Thoracic aorta (tissue), 2 donors: ENCODE measurements around the gene FEZ2. TPM values are rescaled to one million over a fixed set of nuclear protein-coding genes. Genes with fewer than 3 reads are reported as not detected.

Experiments used
- ATAC-seq: fragments of 150-250 bp; one replicate; pipeline ENCODE4 v1.8.0; 2017; ENCODE audit warnings: low read depth; ENCODE audit not compliant: insufficient number of reproducible peaks, low FRiP score
- DNase-seq: peaks from one replicate; pipeline ENCODE4 v3.0.0-alpha.2; 2020; ENCODE audit warnings: low spot score
- H3K27ac ChIP-seq, 2 donors: fragments of 200-600 bp; sonication (generic); 1 replicate in 1 of 2; 2 replicates in 1 of 2; pipeline ENCODE4 v1.5.1; 2016; ENCODE audit warnings: mild to moderate bottlenecking in 2 of 2, moderate library complexity in 2 of 2
- H3K27me3 ChIP-seq: fragments of 200-600 bp; sonication (generic); replicated peaks from 2 replicates; pipeline ENCODE4 v1.6.0; 2016; ENCODE audit warnings: mild to moderate bottlenecking; ENCODE audit not compliant: insufficient read depth
- H3K36me3 ChIP-seq: fragments of 200-600 bp; sonication (generic); one replicate; pipeline ENCODE4 v1.5.1; 2016
- H3K4me1 ChIP-seq, 2 donors: fragments of 200-600 bp; sonication (generic); 1 replicate in 1 of 2; 2 replicates in 1 of 2; pipeline versions ENCODE4 v1.5.1 to v1.6.0; 2016; ENCODE audit warnings: low read depth in 2 of 2, mild to moderate bottlenecking in 1 of 2; ENCODE audit not compliant: control insufficient read depth in 1 of 2
- H3K4me3 ChIP-seq: fragments of 200-600 bp; sonication (generic); 2 replicates; pipeline ENCODE4 v1.5.1; 2016; ENCODE audit warnings: mild to moderate bottlenecking
- H3K9me3 ChIP-seq: fragments of 200-600 bp; sonication (generic); 2 replicates; pipeline ENCODE4 v1.5.1; 2016
- CTCF ChIP-seq: fragments of 200-600 bp; sonication (generic); IDR thresholded peaks from one replicate; pipeline ENCODE4 v1.5.1; 2019; ENCODE audit warnings: antibody characterized with exemption
- total RNA-seq, 2 donors: library from RNA; depleted of rRNA; stranded (reverse); fragments of >200 nt; gene quantifications; one replicate each; pipeline versions ENCODE4 v1.1.0 to v1.2.3, GENCODE V29; 2016

FEZ2 gene
- total RNA-seq, 2 donors from 2014 or later, result 42.0 to 51.4 TPM

GRCh38 chr2:36540986-36541754, 56.8 kb downstream of the FEZ2 start:
- Histone ChIP-seq H3K4me1 (peaks cover 0 to 22% of the 10 kb centered on the region in 2 donors), H3K27ac (peak overlapping the region; percentile 12 to 57), H3K9me3 (no peaks in the 10 kb centered on the region), H3K4me3 (no peak overlapping the region), H3K27me3 (no peaks in the 10 kb centered on the region), H3K36me3 (peaks cover 20% of the 10 kb centered on the region)
- no peak for ATAC-seq
- no peak for DNase-seq
- no peak for TF ChIP-seq CTCF

DNA sequence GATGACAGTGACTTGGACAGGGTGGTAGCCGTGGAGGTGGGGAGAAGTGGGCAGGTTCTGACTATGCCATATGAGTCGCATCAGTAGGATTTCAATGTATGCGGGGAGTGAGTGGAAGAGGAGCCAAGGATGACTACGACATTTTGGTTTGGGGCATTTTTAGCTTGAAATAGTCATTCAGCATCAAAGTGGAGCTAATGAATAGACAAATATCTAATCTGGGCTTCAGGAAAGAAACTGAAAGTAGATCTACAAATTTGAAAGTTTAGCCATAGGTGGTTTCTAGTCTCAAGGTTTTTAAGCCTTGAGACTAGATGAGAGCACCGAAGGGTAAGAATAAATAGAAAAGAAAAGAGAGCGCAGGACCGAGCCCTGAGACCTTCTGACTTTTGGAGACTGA, 58.3 kb downstream of the FEZ2 start:
- Histone ChIP-seq H3K27ac (peak overlapping the region in 1 of 2 donors; percentile 36), H3K36me3 (peaks cover 19% of the 10 kb centered on the region), H3K27me3 (no peaks in the 10 kb centered on the region), H3K9me3 (no peaks in the 10 kb centered on the region), H3K4me1 (peaks cover 0 to 22% of the 10 kb centered on the region in 2 donors), H3K4me3 (no peak overlapping the region)
- no peak for TF ChIP-seq CTCF
- DNase-seq (no peak), ATAC-seq (no peak)

DNA sequence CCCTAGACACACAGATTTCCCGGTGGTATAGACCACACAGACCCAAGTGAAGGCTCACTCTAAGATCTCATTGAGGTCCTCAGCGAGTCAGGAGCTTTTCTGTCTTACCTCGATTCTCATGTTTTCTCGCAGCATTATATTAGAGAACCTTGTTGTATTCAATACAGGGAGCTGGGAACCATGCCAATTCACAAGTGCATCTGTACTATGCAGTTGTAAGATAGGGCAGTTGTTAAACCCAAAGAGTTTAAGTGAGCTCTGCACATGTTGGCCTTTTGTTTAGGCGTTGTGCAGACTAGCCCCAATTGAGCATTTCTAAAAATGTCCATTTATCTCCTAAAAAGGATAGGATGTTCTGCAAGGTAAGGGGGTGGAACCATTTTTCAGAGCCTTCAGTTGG, 59.6 kb downstream of the FEZ2 start:
- ATAC-seq, result no peak
- Histone ChIP-seq H3K27me3 (no peaks in the 10 kb centered on the region), H3K4me1 (peaks cover 0 to 22% of the 10 kb centered on the region in 2 donors), H3K9me3 (no peaks in the 10 kb centered on the region), H3K4me3 (no peak overlapping the region), H3K36me3 (peaks cover 13% of the 10 kb centered on the region), H3K27ac (peak overlapping the region in 1 of 2 donors; percentile 50)
- no peak for TF ChIP-seq CTCF
- DNase-seq, result no peak

GRCh38 chr2:36536776-36537175, 61.2 kb downstream of the FEZ2 start:
- Histone ChIP-seq H3K27me3 (no peaks in the 10 kb centered on the region), H3K36me3 (peaks cover 14% of the 10 kb centered on the region), H3K9me3 (no peaks in the 10 kb centered on the region), H3K4me3 (no peak overlapping the region), H3K27ac (no peak overlapping the region), H3K4me1 (peaks cover 0 to 14% of the 10 kb centered on the region in 2 donors)
- ATAC-seq (no peak), DNase-seq (no peak)
- TF ChIP-seq CTCF, result no peak

GRCh38 chr2:36535099-36535498, 62.9 kb downstream of the FEZ2 start:
- Histone ChIP-seq H3K36me3 (peaks cover 14% of the 10 kb centered on the region), H3K27me3 (no peaks in the 10 kb centered on the region), H3K4me3 (no peak overlapping the region), H3K9me3 (no peaks in the 10 kb centered on the region), H3K4me1 (peaks cover 7 to 17% of the 10 kb centered on the region in 2 donors), H3K27ac (peak overlapping the region in 1 of 2 donors; percentile 70)
- no peak for TF ChIP-seq CTCF
- ATAC-seq (no peak), DNase-seq (no peak)
